T-helper 2 cell (primary cell): ENCODE measurements around the gene CD4.
A peak's percentile ranks its signal among the peaks of the same experiment; 100 is the strongest.
"Not testable (repeated sequence)": the region's sequence is repeated elsewhere in the genome, so short reads cannot be mapped to it uniquely, and the experiment has no call there.

ENCODE experiments used
- DNase-seq, 5 experiments: peaks; one replicate each; pipeline versions ENCODE4 v3.0.0 to v3.0.0-alpha.2; 2012 to 2022
- total RNA-seq, 2 donors: gene quantifications; one replicate each; lab custom pipeline; 2026; lab: John Stamatoyannopoulos, UW

Gene CD4
- total RNA-seq, result 134 to 222 reads per million in 2 donors

- peak in 3 of 5 experiments; percentile 57 to 92 (median 57) for DNase-seq
Measured at GRCh38 chr12:6788972-6789924, at the start of gene CD4. Gene CD4, plus strand, starts transcription at chr12:6789528. Its CDS starts 10,611 bp downstream, at chr12:6800139.

- DNase-seq, result not testable (repeated sequence)
Measured at GRCh38 chr12:6742080-6742479, 47.2 kb upstream of the CD4 start.

- no peak for DNase-seq
Measured at GRCh38 chr12:6742834-6743233, 46.5 kb upstream of the CD4 start.

GRCh38 chr12:6743300-6743699 lies 46.0 kb upstream of the CD4 start:
- not testable (repeated sequence) for DNase-seq

GRCh38 chr12:6745741-6746525 lies 43.4 kb upstream of the CD4 start:
- DNase-seq, result peak in 1 of 5 experiments; percentile 43

- no peak for DNase-seq
Measured at GRCh38 chr12:6747216-6747615, 42.1 kb upstream of the CD4 start.

- DNase-seq, result no peak
Measured at GRCh38 chr12:6748761-6749160, 40.6 kb upstream of the CD4 start.

- DNase-seq, result no peak
Measured at GRCh38 chr12:6750506-6750905, 38.8 kb upstream of the CD4 start.

GRCh38 chr12:6751767-6752166 lies 37.6 kb upstream of the CD4 start:
- DNase-seq, result no peak

- DNase-seq, result peak in 1 of 5 experiments; percentile 37
Measured at GRCh38 chr12:6752167-6752920, 37.0 kb upstream of the CD4 start.

- DNase-seq, result peak; percentile 92 to 98 (median 96)
Measured at GRCh38 chr12:6752921-6753771, 36.2 kb upstream of the CD4 start, which contains the start of gene MLF2. Gene MLF2, minus strand, starts transcription at chr12:6753141. Its CDS starts 807 bp downstream, at chr12:6752334.

GRCh38 chr12:6753772-6754356 lies 35.5 kb upstream of the CD4 start:
- DNase-seq, result no peak

- DNase-seq, result no peak
Measured at GRCh38 chr12:6754411-6754810, 34.9 kb upstream of the CD4 start.

GRCh38 chr12:6757028-6757690 lies 32.2 kb upstream of the CD4 start:
- DNase-seq, result no peak

GRCh38 chr12:6758506-6759095 lies 30.7 kb upstream of the CD4 start:
- peak in 1 of 5 experiments; percentile 17 for DNase-seq

GRCh38 chr12:6759741-6760140 lies 29.6 kb upstream of the CD4 start:
- no peak for DNase-seq

- no peak for DNase-seq
Measured at GRCh38 chr12:6763380-6763779, 25.9 kb upstream of the CD4 start.

GRCh38 chr12:6764011-6764828 lies 25.1 kb upstream of the CD4 start:
- DNase-seq, result peak in 3 of 5 experiments; percentile 38 to 88 (median 66)

- DNase-seq, result no peak
Measured at GRCh38 chr12:6765048-6765633, 24.2 kb upstream of the CD4 start.
